Stimulated activated CD4-positive, alpha-beta T cell treated with anti-CD3 and anti-CD28 coated beads, Interleukin-2, amount 100 ng/mL, for 48 hours (primary cell): Measurements from ENCODE around the gene ARID4A.
"Not testable (repeated sequence)": the region's sequence is repeated elsewhere in the genome, so short reads cannot be mapped to it uniquely, and the experiment has no call there.

Experiments
- DNase-seq, 2 donors: peaks; one replicate each; pipeline ENCODE4 v3.0.0-alpha.2; 2020

ARID4A gene, protein sequence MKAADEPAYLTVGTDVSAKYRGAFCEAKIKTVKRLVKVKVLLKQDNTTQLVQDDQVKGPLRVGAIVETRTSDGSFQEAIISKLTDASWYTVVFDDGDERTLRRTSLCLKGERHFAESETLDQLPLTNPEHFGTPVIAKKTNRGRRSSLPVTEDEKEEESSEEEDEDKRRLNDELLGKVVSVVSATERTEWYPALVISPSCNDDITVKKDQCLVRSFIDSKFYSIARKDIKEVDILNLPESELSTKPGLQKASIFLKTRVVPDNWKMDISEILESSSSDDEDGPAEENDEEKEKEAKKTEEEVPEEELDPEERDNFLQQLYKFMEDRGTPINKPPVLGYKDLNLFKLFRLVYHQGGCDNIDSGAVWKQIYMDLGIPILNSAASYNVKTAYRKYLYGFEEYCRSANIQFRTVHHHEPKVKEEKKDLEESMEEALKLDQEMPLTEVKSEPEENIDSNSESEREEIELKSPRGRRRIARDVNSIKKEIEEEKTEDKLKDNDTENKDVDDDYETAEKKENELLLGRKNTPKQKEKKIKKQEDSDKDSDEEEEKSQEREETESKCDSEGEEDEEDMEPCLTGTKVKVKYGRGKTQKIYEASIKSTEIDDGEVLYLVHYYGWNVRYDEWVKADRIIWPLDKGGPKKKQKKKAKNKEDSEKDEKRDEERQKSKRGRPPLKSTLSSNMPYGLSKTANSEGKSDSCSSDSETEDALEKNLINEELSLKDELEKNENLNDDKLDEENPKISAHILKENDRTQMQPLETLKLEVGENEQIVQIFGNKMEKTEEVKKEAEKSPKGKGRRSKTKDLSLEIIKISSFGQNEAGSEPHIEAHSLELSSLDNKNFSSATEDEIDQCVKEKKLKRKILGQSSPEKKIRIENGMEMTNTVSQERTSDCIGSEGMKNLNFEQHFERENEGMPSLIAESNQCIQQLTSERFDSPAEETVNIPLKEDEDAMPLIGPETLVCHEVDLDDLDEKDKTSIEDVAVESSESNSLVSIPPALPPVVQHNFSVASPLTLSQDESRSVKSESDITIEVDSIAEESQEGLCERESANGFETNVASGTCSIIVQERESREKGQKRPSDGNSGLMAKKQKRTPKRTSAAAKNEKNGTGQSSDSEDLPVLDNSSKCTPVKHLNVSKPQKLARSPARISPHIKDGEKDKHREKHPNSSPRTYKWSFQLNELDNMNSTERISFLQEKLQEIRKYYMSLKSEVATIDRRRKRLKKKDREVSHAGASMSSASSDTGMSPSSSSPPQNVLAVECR

GRCh38 chr14:58298477-58299400, at the start of gene ARID4A:
TSS of gene ARID4A (plus strand) at chr14:58298555. CDS start at chr14:58299855, 1,300 bp downstream.
- peak; percentile 60 to 70 for DNase-seq

GRCh38 chr14:58249611-58250010, 48.7 kb upstream of the ARID4A start:
- no peak for DNase-seq

- no peak for DNase-seq
Observed at GRCh38 chr14:58258156-58258555, 40.2 kb upstream of the ARID4A start.

GRCh38 chr14:58262005-58262404, 36.4 kb upstream of the ARID4A start:
- DNase-seq: not testable (repeated sequence)

GRCh38 chr14:58265401-58265800, 33.0 kb upstream of the ARID4A start:
- no peak for DNase-seq

DNA sequence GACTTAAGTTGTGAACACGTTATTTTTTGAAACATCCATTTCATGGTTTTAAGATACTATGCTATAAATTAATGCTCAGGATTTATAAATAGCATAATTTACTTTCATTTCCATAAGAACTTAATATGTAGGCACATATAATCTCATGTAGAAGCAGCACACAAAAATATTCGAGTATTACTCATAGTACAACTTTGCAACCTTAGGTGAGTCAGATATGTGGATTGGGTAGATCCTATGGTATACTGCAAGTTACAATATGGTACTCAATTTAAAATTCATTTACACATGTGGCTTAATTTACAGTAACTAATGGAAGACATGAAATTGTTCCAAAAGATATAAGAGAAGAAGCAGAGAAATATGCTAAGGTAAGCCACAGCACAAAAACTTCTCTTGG, 27.7 kb upstream of the ARID4A start:
- no peak for DNase-seq

DNA sequence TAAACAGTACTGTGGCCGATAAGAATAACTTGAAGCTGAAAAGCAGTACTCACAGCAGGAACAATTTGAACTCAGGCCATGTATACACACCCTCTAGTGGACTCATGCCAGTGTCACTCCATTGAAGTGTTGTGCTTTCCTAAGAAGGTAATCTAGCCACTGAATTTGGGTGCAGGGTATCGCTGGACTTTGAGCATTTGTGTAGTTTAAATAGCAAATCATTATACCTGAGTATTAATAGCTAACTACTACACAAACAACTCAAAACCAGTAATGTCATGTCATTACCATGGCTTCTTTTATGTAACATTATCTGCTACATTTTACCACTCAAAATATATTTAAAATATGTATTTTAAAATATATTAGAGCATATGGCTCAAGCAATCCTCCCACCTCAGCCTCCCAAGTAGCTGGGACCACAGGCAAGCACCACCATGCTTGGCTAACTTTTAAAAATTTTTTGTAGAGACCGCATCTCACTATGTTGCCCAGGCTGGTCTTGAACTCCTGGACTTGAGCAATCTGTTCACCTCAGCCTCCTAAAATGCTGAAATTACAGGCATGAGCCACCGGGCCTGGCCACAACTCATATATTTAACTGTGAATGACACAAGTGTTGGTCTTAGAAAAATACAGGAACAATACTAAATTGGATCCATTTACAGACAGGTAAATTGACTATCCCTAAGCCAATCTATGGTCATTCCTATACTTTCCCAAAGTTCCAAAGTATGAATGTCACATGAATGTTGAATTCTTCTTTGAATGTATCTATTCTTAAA, 25.6 kb upstream of the ARID4A start:
- DNase-seq: no peak

DNA sequence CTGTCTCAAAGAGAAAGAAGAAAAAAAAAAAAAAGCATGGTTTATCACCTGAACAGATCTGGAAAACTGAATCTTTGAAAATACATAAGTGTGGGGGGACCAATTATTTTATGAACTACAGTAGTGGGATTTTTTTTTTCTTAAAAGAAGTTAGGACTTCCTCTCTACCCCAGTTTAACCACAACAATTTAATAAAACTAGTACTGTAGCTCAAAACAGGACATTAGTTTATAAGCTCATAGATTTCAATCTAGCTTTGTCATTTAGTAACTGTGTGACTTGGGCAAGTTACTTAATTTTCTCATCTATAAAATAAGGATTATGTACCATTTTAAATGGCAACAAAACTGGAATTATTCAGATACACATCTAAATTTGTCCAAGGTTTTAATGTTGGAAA, 23.5 kb upstream of the ARID4A start:
- DNase-seq: no peak

DNA sequence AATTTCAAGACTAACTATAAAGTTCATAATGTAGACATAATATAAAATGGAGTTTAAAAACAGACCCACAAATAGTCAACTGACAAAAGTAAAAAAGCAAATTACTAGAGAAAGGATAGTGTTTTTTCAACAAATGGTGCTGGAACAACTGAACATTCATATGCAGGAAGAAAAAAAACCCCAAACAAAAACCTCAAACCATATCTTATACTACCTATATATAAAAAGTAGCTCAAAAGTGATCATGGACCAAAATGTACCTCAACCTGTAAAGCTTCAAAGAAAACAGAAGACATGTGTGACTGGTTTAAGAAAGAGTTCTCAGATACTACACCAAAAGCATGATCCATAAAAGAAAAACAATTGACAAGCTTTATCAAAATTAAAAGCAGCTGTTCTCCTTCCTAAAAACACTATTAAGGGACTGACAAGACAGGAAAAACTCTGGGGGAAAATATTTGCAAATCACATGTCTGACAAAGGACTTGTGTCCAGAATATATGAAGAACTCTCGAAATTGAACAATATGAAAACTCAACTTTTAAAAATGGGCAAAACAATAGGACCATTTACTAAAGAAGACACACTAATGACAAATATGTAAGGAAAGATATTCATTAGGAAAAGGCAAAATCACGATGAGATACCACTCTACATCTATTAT, 22.7 kb upstream of the ARID4A start:
- no peak for DNase-seq

DNA sequence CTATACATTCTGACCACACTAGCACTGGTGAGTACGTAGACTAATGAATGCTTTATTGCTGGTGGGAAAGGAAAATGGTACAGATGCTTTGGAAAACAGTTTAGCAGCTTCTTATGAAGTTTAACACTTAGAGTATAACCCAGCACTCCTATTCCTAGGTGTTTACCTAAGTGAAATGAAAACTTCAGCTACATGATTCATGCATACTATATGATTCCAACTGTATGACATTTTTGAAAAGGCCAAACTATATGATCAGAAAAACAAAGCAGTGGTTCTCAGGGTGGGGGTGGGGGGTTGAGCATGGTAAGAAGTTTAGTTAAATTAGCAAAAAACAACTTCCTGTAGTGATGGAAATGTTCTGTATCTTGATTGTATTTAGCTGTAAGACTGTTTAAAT, 22.1 kb upstream of the ARID4A start:
- DNase-seq: no peak

DNA sequence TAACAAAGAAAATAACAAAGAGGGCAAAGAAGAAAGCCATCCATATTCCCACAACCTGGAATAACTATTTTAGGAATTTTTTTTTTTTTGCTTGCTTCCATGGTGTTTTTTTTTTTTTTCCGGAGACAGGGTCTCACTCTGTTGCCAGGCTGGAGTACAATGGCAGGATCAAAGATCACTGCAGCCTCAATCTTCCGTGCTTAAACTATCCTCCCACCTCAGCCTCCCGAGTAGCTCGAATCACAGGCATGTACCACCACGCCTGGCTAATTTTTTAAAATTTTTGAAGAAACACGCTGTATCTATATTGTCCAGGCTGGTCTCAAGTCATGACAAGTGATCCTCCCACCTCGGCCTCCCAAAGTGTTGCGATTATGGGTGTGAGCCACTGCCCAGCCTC, 20.2 kb upstream of the ARID4A start:
- DNase-seq: no peak

- no peak for DNase-seq
Observed at GRCh38 chr14:58280954-58281787, 17.2 kb upstream of the ARID4A start.

- no peak for DNase-seq
Observed at GRCh38 chr14:58281969-58282368, 16.4 kb upstream of the ARID4A start.

DNA sequence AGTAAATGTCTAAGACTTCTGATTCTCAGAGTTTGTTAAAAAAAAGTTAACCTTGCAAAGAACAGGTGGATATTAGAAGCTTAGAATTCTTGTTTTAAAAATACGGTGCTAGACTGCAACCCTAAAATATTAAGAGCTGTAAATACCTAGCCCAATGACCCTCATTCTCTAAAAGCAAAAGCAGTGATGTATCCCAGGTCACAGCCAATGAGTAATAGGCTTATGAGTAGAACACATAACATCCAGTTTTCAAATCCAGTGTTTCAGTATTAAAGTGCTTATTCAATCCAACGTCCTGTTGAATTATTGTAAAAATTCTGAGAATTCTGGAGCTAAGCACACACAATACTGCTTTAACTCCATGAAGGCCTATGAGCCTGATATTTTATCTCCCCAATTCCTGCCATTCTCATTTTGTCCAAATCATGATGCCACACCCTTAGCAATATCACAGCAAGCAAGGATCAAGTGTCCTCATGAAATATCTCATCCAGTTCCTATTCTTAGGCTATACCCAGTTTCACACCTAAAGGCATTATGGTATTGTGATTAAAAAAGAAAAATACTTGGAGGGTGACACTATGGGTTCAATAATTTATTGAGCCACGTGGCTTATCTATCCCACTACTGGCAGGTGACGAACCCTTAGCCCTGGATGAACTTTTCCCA, 15.3 kb upstream of the ARID4A start:
- DNase-seq: no peak

DNA sequence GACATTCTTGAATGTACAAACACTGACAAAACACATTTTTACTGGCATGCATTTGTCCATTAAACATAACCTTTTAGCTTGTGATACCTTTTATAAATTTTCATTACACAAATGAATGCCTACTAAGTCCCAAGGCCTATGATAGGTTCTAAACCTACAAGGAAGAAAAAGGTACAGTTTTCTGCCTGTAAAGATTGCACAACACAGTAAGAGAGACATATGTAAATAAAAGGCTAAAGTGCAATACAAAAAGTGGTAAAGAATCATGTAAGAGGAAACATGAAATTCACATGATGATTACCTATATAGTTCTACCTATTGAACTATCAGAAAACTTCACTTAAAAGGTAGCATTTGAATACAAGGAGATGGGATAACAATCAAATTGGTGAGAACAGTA, 14.6 kb upstream of the ARID4A start:
- DNase-seq: no peak

- DNase-seq: no peak
Observed at GRCh38 chr14:58285132-58285531, 13.2 kb upstream of the ARID4A start.

- DNase-seq: no peak
Observed at GRCh38 chr14:58287607-58288042, 10.7 kb upstream of the ARID4A start.

DNA sequence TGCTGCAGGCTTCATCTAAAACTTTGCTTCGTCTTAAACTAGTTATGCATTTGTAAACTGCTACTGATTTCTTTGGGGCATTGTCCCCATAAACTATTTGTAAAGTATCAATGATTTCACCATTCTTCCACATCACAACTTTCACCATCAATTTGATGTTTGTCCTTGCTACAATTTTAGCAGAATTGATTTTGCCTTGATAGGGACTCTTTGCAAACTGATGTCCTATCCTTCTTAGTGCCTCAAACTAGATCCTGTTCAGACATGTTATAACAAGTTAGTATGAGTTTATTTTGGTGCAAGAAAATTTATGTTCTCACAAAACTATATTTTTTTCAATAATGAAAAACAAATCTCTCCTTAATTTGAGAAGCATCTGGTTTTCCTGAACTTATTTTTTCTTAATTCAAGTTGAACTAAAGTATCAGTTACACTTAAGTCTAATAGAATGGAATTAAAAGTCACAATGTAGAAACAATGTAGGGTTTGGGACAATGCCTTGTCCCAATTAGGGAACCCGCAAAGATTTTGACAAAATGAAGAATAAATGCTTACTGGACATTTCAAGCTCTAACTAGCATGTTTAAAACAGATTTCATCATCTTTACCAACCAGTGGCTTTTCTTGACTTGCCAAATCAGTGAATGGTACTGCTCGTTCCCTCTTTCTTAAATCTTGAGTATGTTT, 10.1 kb upstream of the ARID4A start:
- DNase-seq: no peak
